Stimulated activated CD8-positive, alpha-beta memory T cell treated with anti-CD3 and anti-CD28 coated beads, Interleukin-12 subunit alpha, Interleukin-12 subunit beta, amount 100 ng/mL, for 24 hours (primary cell): ENCODE data around the gene ROR2.

Experiments used
- DNase-seq: peaks from one replicate; pipeline ENCODE4 v3.0.0-alpha.2; 2020; ENCODE audit errors: extremely low read depth

The ROR2 gene

DNA sequence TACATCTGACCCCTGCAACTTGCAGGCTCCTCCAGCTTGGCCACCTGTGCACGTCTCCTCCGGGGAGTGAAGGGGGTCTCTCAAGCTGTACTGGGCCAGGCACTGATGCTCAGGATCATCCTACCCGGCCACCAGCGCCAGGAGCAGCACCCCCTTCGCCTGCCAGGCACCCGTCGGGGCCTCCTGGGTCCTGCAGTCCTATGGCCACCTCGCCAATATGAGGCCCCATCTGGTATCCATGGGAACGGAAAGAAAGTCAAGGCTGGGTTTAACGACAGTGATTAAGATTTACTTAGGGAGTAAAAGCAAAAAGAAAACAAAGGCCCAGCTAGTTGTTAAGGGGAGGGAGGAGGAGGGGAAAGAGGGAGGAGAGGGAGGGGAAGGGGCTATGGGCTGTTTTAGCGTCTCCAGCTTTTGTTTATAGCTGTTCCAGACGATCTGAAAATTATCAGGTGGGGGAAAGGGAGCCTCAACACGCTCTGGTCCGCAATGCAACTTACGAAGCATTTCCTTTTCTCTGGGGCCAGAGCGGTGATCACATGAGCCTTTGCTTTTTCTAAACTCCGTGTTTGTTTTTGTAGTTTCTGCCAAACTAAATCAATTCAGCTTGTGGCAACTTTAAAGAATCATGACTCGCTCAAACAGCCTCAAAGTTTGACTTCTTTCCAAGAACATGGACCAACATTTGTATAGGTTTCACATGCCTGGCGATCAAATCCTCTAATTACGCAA lies 132.4 kb downstream of the ROR2 start:
- DNase-seq: no peak

DNA sequence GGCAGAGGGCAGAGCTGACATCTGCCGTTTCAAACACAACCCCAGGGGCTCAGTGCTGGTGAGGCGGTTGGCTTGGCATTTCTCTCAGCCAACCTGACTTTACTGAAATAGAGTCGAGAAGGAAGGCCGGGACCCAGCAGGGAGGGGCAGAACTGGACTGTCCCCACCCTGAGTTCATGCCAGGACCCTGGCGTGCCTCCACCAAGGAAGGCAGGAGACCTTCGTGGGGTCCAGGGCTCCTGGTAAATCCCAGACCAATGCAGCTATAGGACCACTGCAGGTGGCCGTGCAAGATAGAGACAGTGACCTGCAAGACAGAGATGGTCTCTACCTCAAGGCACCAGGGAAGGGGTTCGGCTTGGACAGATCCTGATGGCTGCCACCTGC lies 132.9 kb downstream of the ROR2 start:
- DNase-seq: no peak

DNA sequence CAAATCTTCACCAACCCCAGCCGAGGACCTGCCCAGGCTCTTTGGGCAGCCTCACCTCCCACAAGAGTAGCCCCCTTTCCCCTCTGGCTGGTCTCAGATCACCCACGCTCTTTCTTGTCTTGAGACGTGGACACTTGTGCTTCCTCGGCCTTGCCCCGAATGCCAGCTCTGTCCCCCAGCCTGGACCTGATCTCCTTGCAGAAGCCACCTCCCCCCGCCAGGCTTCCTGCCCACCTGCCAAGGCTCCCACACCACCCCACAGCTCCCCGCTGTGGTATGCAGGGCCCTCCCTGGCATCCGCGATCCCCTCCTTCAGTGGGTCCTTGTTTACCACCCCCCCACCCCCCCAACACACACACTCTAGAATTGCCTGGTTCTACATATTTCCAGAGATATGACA lies 133.7 kb downstream of the ROR2 start:
- DNase-seq: no peak

DNA sequence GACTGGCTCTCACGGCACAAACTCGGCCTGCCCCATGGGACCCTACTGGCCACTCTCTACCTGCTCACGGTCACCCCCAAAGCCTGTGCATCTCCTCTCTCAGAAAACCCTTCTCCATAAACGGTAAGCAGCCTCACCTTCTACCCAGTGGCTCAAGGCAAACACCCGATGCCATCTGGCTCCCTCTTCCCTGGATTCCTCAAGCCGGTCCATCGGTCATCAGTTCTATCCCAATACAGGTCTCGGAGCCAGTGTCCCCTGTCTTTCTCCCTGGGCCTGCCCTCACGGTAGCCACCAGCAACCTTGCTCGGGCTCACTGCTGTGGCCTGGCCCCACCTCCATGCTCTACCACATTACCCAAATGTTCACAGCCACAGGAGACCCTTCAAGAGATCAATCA lies 134.1 kb downstream of the ROR2 start:
- DNase-seq: no peak

DNA sequence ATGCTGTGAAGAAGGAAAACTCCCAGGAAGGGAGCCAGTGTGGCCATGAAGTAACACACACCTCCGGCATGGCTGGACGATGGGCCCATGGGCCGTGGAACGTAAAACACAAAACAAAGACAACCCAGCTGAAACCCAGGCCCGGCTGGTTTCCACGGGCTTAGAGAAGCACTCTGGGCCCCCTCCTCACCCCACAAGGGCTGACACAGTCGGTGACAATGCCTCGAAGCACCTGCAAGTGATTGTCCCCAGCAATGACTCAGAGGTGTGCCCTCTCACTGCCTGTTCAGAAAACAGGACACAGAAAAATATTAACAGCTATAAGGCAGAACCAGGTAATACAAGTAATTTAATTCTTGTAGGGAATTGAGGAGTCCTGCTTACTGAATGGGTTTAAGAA lies 135.3 kb downstream of the ROR2 start:
- no peak for DNase-seq

DNA sequence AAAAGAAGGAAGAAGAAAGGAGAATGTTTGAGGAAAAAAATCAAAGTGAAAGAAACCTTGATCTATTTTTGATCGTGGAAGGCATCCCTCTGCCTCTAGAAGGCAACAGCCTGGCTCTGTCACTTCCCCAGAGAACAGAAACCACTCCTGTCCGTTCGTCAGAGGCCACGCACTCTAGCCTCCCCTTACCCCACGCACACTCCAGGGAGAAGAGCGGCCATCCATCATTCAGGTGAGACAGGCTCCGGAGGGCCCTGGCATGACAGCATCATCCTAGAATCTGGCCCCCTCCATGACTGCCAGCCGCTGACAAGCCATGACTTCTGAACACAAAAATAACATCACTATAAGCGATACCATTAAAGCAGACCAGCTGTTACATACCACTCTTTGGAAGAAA lies 135.8 kb downstream of the ROR2 start:
- DNase-seq: no peak

DNA sequence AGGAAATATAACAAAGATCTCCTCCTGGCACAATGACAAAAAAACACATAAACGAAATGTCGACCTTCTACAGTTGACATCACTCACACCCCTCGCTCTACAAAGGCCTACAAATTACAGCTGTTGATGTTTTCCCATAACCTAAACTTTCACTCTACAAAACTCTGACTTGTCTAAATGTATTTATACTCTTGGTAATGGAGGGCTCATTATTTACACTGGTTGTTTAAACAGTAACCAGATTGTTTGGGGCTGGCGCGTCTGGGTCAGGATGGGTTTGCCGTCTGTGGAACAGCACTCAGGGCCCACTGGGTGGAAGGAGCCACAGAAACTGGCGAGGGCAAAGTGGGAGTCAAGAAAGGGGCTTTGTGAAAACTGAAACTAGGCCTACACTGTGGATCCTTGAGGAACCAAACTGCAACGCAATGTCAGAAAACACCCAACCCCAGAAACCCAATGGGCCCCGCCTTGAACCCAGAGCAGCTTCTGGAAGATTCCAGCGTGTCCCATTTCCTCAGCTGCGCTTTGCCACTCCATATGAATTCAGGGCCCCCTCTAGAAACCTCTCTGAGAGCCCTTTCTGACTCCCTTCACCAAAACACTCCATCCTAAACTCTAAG lies 136.7 kb downstream of the ROR2 start:
- no peak for DNase-seq

DNA sequence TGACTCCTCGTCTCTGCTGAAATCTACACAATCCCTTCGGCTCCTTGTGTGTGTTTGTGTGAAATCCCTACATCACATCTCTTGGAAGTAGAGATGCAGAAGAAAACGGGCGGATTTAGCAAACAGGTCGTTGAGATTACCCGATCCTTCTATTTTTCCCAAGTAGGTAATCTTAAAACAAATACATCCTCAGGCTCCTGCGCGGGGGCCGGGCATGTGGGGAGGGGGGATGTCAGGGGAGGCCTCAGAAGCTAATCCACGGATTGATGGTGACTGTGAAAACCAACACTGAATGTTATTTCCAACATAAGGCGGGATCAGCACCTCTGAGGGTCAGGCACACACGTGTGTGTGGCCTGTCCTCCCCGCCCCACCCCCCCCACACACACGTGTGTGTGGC lies 137.8 kb downstream of the ROR2 start:
- DNase-seq: no peak

DNA sequence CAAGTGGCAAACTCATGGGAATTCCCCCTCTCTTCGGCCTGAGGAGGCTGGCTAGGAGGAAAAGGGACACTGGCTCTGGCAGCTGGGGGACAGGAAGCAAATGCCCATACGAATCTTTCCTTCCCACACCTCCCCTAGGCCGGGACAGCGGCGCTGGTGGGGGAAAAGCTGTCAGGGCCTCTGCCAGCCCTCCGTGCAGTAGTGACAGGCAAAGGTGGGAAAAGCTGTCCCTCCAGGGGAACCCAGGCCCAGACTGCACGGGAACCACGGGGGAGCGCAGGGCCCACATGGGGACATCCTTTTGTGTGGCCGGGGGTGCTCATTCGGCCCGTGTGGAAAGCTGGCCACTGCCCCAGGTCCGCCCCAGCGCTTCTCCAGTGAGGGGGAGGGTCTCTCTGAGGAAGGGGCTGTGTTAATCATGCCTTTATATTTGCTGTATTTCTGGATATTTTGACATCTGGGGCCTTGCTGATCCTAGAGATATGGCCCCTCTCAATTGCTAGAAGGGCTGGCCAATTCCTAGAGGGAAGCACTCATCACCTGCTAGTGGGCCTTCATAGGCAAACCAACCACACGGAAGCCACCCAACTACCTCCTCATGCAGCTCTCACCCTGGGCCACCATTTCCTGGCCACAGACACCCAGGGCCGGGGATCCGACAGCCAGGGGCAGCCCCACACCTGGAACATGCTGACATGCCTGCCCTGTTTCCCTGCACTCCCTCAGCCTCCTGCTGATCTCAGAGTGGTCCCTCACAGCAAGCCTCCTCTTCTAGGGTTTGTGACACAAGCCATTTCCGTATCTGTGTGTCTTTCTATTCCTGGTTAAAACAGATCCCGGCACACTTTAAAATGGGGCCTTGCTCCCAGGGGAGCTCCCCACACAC lies 138.8 kb downstream of the ROR2 start:
- DNase-seq: no peak

DNA sequence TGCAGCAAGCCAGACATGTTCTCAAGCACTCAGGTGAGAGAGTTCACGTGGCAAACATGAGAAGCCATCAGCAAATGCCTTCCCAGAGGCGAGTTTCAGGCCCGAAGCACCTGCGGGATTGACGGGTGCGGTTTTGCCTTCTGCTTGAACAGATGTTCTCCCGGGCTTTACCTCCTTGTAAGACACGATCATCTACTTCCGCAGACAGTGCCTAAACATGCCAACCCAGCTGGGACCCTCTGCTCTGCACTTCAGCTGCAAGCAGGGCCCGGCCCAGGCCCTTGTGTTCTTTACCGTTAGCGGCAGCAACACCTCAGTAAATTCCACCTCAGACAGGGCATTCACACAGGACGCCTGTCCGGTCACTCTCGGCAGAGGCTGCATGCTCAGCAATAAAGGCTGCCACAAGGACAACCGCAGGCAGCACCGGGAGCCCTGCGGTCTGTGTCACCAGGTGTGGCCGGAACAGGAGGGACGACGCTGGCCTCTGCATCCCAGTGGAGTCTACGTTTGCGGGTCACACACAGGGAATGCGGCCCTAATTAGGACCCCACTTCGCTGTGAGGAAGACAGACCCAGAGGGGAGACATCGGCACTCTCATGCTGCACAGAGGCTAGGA lies 139.6 kb downstream of the ROR2 start:
- DNase-seq: no peak

DNA sequence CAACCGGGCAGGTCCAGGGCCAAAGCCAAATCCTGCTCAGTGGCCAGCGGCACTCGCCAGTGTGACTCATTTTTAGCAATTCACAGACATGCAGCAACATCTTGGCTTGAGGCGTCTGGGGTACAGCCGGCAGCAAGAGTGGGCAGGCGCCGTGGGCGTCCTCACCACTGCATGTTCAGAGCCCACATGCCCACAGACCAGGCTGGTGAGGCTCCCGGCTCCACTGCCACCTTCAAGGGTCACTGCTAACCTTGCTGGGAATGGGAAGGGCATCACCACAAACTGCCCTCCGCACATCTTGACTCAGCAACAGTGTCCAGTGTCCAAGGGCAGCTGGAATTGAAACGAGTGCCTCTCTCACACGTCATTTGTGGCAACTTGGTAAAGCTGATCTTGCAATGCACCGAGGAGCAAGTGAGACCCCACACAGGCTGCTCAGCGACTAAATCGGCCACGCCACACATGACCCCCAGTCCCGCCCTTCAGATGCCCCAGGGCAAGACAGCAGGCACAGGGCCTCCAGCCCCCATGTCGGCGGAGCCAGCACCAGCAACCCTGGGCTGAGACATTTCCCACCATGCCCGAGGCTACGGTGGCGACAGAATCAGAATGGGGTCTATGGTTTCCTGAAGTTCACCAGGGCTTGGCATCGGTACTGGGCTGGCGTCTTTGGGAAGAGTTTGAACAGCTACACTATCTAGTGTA lies 140.3 kb downstream of the ROR2 start:
- DNase-seq: no peak

DNA sequence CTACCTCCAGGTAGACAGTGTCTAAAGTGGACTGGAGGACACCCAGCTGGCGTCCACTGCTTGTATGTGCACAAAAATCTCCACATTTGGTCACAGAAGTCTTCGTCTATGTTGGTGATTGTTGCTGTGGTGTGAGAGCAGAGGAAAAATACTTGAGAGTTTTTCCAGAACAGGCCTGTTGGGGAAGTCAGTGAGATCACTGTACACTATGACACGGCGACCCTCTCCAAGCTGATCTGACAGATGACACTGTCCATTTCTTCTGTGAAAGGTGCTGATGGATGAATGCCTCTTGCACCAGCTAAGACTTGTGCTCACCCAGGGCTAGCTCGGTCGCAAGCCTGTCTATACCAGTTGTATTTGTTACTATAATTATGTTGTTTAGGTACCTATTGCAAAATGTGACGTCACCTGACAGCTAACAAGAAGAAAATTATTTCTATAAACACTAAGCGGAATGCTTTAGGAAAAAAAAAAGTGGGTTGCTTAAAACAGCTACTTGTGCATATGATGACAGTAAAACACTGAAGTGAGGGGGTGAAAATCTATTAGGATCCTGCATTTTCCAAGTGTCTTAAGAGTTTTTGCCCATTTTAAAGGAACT lies 142.3 kb downstream of the ROR2 start:
- no peak for DNase-seq

DNA sequence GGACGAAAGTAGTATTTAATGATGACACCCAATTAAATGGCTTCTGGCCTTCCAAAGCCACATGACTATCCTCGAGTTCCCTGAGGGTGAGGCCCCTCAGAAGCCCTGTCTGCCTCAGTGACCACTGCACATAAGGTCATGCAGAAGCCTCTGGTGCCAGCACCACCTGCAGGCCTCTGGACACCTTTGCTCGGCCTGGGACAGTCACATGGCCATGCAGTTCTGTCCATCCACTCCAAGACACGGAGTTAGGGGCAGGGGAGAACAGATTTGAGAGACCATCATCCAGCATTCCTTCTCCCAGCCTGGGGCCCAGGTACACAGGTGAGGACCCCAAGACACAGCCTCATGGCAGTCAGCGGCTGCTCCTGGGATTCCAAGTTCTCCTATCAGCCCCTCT lies 145.0 kb downstream of the ROR2 start:
- no peak for DNase-seq

DNA sequence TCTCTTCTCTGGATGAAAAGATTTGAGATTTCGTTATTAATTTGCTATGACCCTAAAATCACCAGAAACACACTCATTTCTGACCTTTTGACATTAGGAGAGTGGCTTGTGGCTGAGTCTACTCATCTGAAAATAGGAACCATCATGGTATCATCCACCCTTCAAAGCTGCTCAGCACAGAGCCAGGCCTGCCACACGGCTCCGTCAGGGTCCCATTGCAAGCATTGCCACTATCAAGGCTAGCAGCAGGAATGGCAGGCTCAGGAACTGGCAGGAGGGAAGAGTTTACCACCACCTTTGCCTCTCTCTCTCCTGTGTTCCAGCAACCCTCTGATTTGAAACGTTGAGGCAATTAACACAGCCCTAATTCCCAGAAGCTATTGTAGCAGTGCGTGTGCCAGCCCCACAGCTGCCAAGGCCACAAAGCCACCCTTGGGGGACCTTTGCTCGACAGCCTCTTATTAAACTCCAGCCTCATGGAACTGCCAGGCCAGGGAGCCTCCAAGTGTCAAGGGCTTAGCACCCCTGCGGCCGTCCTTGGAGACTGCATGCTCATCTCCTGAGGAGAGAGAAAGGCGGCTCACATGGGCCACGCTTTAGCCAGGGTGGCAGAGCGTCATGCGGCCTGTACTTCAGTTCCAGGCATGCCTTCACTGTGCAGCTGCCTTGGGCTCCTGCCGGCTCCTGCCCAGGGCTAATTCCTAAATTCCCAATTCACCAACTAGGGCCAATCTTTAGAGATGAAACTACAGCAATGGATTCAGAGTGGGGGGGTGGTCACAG lies 145.9 kb downstream of the ROR2 start:
- no peak for DNase-seq

DNA sequence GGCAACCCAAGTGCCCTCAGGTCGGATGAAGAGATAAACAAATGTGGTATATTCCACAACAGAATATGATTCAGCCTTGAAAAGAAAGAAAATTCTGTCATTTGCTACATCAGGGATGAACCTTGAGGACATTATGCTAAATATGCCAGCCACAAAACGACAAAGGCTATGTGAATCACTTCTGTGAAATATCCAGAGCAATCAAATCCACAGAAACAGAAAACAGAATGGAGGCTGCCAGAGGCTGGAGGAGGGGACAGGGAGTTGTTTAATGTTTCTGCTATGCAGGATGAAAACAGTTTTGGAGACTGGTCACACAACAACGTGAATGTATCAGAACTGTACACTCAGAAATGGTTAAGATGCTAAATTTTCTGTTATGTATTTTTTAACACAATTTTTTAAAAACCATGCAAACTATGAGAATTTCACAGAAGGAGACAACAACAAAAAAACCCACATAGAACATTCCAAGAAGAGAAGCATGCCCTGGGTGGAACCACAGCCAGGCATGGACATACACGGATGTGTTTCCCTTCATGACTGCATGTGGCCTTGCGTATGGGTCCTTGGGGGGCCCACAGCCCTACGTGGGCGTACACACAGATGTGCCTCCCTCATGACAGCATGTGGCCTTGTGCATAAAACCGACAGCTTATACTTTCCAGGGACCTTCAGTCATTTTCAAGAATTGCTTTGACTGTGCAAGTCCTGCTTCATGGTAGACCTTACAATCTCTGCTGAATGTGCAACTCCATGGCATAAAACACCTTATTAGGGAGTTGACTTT lies 146.7 kb downstream of the ROR2 start:
- DNase-seq: no peak

DNA sequence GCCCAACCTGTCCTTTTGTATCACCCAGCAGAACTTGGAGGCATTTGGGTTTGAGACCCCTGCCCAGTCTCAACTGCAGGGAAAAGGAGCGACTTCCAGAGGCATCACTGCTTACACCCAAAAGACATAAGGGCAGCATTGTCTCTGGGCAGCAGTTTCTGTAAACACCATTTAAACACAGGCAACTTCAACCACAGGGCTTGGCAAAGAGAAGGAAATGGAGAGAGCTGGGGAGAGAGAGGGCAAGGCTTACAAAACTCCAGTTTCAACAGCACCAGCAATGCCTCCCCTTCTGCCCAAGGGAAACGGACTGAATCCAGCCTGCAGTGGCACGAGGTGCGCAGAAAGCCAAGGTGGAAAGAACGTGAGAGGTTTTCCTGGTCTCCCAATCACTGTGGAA lies 147.6 kb downstream of the ROR2 start:
- DNase-seq: no peak

DNA sequence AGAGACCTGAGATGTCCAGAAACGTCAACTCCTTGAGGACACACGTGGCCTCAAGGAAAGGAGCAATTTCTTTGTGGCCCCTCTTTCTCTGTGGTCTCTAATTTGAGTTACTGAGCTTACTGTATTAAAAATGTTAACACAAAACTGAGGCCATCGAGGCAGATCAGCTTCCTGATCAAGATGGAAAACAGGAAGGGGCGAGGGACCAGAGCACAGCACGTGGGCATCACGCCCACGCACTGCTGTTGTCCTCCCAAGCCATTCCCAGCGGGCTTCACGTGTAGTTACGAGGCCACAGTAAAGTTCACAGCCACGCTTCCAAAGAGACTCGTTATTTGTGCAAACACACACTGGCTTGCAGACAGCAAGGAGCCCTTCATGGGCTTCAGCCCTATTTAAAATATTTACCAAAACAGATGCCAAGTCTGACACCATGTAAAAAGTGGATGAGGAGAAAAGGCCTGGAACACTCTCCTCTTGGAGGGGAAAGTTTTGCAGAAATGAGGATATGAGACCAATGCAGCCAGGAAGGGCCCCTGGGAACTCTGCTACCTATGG lies 149.5 kb downstream of the ROR2 start:
- DNase-seq: no peak

DNA sequence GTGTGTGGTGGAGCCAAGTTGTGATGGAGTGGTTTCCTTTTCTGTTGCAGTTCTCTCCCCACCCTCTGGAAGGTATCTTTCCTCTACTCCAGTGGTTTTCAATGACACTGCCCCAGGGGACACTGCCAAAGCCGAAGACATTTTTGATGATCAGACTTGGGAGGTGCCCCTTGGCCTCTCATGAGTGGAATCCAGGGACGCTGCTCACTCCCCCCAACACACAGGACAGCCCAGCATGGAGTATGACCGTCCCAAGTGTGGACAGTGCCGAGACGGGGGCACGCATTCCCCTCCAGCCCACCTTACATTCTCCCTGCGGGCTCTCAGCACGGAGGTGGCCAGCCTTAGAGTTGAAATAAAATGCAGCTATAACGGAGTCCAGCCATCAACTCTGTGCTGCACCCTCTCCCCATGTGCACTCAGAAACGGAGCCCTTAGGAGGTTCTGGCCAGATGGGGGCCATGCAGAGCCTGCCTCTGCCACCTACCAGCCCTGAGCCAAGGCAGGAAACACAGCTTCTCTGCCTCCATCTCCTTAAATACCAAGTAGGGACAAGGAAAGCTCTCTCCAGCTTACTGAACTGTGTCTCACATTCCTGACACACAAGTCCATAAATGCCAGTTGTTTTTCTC lies 150.8 kb downstream of the ROR2 start:
- no peak for DNase-seq
